Upper lobe of left lung (tissue), 4 donors: ENCODE results near the gene ARTN.

ENCODE experiments used
- POLR2A ChIP-seq, 4 donors: fragments of 450-650 bp; IDR thresholded peaks; one replicate each; pipeline ENCODE4 v1.5.1; 2016 to 2017; ENCODE audit warnings: antibody characterized with exemption in 4 of 4, mild to moderate bottlenecking in 2 of 4
- TF ChIP-seq, protein P1 (sequence below), 6 experiments: fragments of 450-650 bp in 4 of 6; fragments of 200-600 bp in 2 of 6; sonication (generic) in 2 of 6; IDR thresholded peaks; one replicate each; pipeline ENCODE4 v1.5.1; 2016 to 2019; ENCODE audit warnings: antibody characterized with exemption in 6 of 6

DNA sequence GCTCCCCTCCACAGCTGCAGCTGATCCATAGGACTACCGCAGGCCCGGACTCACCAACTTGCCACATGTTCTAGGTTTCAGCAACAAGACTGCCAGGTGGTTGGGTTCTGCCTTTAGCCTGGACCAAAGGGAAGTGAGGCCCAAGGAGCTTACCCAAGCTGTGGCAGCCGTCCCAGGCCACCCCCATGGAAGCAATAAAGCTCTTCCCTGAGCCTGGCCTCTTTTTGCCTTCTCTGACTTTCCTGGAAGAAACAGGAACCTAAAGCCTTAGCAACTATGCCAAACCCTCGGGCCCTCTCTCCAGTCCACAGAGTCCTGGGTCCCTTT is 2.7 kb upstream of the ARTN start:
- TF ChIP-seq, protein P1, sequence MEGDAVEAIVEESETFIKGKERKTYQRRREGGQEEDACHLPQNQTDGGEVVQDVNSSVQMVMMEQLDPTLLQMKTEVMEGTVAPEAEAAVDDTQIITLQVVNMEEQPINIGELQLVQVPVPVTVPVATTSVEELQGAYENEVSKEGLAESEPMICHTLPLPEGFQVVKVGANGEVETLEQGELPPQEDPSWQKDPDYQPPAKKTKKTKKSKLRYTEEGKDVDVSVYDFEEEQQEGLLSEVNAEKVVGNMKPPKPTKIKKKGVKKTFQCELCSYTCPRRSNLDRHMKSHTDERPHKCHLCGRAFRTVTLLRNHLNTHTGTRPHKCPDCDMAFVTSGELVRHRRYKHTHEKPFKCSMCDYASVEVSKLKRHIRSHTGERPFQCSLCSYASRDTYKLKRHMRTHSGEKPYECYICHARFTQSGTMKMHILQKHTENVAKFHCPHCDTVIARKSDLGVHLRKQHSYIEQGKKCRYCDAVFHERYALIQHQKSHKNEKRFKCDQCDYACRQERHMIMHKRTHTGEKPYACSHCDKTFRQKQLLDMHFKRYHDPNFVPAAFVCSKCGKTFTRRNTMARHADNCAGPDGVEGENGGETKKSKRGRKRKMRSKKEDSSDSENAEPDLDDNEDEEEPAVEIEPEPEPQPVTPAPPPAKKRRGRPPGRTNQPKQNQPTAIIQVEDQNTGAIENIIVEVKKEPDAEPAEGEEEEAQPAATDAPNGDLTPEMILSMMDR (IDR thresholded peaks at IDR 0.05): no peak
- no peak for TF ChIP-seq POLR2A (IDR thresholded peaks at IDR 0.05)
